Neutrophil (primary cell): ENCODE data around the gene TTC23.

Source experiments
- H3K27ac ChIP-seq: fragments of 200-600 bp; sonication (generic); 2 replicates; pipeline ENCODE4 v1.5.1; 2016; ENCODE audit warnings: mild to moderate bottlenecking, moderate library complexity
- H3K27me3 ChIP-seq: fragments of 200-600 bp; sonication (generic); 2 replicates; pipeline ENCODE4 v1.6.0; 2016; ENCODE audit warnings: mild to moderate bottlenecking
- H3K36me3 ChIP-seq: fragments of 200-600 bp; sonication (generic); 2 replicates; pipeline ENCODE4 v1.5.1; 2017
- H3K4me1 ChIP-seq, 2 experiments: fragments of 200-600 bp in 1 of 2; sonication (generic) in 1 of 2; 1 replicate in 1 of 2; 2 replicates in 1 of 2; pipeline versions ENCODE4 v1.5.1 to v1.6.1; 2013 to 2016; ENCODE audit warnings: low read depth in 1 of 2, low read length in 1 of 2, mild to moderate bottlenecking in 1 of 2, moderate library complexity in 1 of 2; ENCODE audit not compliant: control insufficient read depth in 1 of 2, insufficient read depth in 1 of 2
- H3K4me3 ChIP-seq, 2 experiments: fragments of 200-600 bp in 1 of 2; sonication (generic) in 1 of 2; 1 replicate in 1 of 2; 2 replicates in 1 of 2; pipeline ENCODE4 v1.5.1; 2013 to 2016; ENCODE audit warnings: low read depth in 1 of 2, low read length in 1 of 2, mild to moderate bottlenecking in 1 of 2, moderate library complexity in 1 of 2
- H3K9me3 ChIP-seq: fragments of 200-600 bp; sonication (generic); 2 replicates; pipeline ENCODE4 v1.5.1; 2016
- TF ChIP-seq, protein P1 (sequence below): fragments of 200-600 bp; sonication (generic); IDR thresholded peaks from 2 replicates; pipeline ENCODE4 v1.5.1; 2016; ENCODE audit warnings: antibody characterized with exemption

The TTC23 gene

DNA sequence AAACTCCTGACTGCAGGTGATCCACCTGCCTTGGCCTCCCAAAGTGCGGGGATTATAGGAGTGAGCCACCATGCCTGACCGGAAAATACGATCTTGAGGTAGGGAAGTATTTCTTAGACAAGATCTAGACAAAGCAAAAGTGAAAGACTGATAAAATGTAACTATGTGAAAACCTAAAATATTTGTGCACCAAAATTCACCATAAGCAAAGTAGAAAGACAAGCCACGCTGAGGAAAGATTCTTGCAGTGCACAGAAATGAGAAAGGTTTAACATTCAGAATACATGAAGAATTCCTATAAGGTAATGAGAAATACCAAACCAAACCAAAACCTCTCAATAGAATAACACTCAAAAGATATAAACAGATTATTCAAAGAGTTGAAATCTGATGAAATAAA lies 108.8 kb downstream of the TTC23 start:
- Histone ChIP-seq H3K27me3 (no peaks in the 10 kb centered on the region), H3K4me3 (no peak overlapping the region), H3K9me3 (no peaks in the 10 kb centered on the region), H3K36me3 (no peaks in the 10 kb centered on the region), H3K4me1 (no peaks in the 10 kb centered on the region), H3K27ac (no peak overlapping the region)
- TF ChIP-seq, protein P1, sequence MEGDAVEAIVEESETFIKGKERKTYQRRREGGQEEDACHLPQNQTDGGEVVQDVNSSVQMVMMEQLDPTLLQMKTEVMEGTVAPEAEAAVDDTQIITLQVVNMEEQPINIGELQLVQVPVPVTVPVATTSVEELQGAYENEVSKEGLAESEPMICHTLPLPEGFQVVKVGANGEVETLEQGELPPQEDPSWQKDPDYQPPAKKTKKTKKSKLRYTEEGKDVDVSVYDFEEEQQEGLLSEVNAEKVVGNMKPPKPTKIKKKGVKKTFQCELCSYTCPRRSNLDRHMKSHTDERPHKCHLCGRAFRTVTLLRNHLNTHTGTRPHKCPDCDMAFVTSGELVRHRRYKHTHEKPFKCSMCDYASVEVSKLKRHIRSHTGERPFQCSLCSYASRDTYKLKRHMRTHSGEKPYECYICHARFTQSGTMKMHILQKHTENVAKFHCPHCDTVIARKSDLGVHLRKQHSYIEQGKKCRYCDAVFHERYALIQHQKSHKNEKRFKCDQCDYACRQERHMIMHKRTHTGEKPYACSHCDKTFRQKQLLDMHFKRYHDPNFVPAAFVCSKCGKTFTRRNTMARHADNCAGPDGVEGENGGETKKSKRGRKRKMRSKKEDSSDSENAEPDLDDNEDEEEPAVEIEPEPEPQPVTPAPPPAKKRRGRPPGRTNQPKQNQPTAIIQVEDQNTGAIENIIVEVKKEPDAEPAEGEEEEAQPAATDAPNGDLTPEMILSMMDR, result no peak

DNA sequence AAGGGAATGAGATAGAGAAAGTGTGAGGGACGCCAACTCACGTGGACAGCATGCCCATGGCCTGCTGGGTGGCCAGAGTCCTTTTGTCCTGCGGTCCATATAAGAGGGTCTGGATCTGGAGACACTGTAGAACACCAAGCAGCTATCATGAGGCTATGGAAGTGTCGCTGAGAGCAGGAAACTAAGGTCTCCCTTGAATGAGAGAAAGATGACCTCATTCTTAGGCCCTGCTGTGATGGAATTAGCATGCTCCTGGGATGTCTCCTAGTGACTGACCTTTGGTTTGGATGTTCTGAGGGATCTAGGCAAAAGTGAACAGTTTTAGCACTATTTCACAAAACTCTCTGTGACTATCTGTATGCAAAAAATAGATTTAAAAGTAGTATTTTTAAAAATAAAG lies 110.1 kb downstream of the TTC23 start:
- TF ChIP-seq, protein P1, result no peak
- Histone ChIP-seq H3K4me3 (no peak overlapping the region), H3K9me3 (no peaks in the 10 kb centered on the region), H3K4me1 (no peaks in the 10 kb centered on the region), H3K27me3 (no peaks in the 10 kb centered on the region), H3K27ac (no peak overlapping the region), H3K36me3 (no peaks in the 10 kb centered on the region)

DNA sequence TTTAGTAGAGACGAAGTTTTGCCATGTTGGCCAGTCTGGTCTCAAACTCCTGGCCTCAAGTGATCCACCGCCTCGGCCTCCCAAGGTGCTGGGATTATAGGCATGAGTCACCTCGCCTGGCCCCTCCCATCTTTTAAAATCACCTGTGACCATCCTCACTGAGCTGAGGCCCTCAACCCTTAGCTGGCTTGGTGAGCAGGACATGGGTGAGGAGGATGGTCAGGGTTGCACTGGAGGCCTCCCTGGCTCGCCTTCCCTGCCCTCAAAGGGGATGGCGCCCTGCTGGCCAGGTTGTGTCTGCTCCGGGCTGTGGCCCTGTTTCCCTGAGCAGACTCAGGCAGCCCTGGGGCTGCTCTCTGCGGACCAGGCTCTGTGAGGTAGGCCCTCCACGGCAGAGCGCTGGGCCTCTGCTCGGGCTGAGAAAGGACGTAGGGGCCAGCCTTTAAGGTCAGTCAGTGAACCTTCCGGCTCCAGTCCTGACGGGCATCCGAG lies 110.8 kb downstream of the TTC23 start:
- Histone ChIP-seq H3K36me3 (no peaks in the 10 kb centered on the region), H3K4me3 (no peak overlapping the region), H3K27me3 (no peaks in the 10 kb centered on the region), H3K9me3 (no peaks in the 10 kb centered on the region), H3K27ac (no peak overlapping the region), H3K4me1 (no peaks in the 10 kb centered on the region)
- TF ChIP-seq, protein P1, result no peak

DNA sequence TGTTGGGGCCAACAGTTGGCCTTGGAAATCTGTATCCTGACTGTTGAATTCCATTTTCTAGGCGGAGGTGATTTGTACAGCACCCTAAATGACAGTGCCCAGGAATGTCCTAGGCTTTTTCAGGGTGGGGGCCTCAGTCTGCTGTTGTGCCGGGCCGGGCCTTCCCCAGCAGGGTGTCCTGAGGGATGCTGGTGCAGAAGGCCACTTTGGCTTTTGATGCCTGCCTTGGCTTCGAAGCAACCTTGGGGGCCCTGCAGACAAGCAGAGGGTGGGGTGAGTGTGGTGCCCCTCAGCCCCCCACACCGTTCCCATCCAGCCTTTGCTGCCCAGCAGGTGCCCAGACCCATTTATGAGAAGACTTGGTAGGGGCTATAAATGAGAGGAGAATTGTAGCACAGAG lies 111.5 kb downstream of the TTC23 start:
- no peaks in the 10 kb centered on the region for H3K27me3 ChIP-seq
- TF ChIP-seq, protein P1, result no peak
- no peaks in the 10 kb centered on the region for H3K36me3 ChIP-seq
- no peaks in the 10 kb centered on the region for H3K4me1 ChIP-seq
- no peak overlapping the region for H3K4me3 ChIP-seq
- no peaks in the 10 kb centered on the region for H3K9me3 ChIP-seq
- no peak overlapping the region for H3K27ac ChIP-seq

DNA sequence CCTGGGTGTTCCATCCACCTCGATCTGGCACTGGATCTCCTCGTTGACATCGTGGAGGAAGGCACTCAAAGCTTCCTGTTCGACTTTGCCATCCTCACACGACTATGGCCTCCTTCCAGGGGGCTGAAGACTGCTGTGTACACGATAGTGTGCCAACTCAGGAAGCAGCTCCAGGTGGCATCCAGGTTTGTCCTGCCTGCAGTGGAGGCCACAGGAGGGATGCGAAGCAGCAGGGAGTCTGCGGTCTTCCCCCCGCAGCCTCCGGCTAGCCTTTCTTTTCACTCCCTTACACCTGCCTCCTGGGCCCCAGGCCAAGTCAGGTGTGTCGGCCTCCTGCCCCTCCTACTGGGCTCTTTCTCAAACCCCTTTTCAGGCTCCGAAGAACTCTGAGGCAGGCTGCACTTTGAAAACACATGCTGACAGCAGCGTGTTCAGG lies 112.3 kb downstream of the TTC23 start:
- Histone ChIP-seq H3K27me3 (no peaks in the 10 kb centered on the region), H3K27ac (no peak overlapping the region), H3K4me3 (no peak overlapping the region), H3K9me3 (no peaks in the 10 kb centered on the region), H3K4me1 (no peaks in the 10 kb centered on the region), H3K36me3 (no peaks in the 10 kb centered on the region)
- TF ChIP-seq, protein P1, result no peak

DNA sequence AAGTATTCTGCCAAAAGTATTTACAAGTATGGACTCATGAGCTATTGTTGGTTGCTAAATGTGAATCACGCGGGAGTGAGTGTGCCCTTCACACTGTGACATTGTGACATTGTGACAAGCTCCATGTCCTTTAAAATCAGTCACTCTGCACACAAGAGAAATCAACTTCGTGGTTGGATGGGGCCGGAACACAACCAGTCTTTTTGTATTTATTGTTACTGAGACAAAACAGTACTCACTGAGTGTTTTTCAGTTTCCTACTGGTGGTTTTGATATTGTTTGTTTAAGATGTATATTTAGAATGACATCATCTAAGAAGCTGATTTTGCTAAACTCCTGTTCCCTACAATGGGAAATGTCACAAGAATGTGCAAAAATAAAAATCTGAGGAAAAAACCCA lies 114.2 kb downstream of the TTC23 start:
- no peaks in the 10 kb centered on the region for H3K9me3 ChIP-seq
- H3K27ac ChIP-seq, result no peak overlapping the region
- H3K27me3 ChIP-seq, result no peaks in the 10 kb centered on the region
- H3K36me3 ChIP-seq, result no peaks in the 10 kb centered on the region
- H3K4me3 ChIP-seq, result no peak overlapping the region
- H3K4me1 ChIP-seq, result no peaks in the 10 kb centered on the region
- TF ChIP-seq, protein P1, result no peak
